IPS-NIHi11 (cell line): ENCODE data around the gene THBS2.
A peak's percentile ranks its signal among the peaks of the same experiment; 100 is the strongest.

Experiments used
- DNase-seq: peaks from one replicate; pipeline ENCODE4 v3.0.0; 2012; ENCODE audit warnings: mixed read lengths, low spot score

Gene THBS2

DNA sequence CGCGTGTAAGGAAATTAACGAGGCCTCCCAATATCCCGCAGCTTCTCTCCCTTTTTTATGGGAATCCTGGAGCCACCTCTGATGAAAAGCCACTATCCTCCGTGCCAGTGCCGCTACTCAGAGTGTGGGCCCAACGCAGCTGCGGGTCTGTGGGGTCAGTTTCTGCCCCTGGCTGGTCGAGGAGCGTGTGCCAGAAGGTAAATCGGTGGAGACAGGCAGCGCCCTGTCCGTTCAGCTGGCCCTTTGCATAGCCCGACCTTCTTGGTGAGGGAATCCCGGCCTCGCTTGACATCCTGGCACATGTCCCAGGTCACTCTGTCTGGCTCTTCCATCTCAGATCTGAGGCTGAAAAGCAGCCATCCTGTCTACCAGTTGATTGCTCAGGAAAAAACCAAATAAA is 4.6 kb downstream of the THBS2 start:
- no peak for DNase-seq

DNA sequence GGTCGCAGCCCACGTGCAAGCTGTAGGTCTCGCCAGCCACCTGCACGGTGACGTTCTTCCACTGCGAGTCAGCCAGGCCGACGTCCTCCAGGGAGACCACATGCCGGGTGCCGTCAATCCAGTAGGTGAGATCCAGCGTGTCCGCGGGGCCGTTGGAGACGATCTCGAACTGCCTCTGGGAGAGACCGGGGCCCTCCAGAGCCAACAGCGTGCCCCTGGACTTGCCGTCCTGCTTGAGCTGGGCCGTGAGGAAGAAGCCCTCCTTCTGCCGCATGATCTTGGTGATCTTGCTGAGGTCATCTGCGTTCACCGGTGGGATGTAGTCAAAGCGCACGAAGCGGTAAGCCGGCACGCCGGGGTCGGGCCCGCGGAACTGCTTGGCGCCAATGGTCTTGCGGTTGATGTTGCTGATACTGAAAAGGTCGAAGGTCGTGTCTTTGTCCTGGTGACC is 5.1 kb downstream of the THBS2 start:
- DNase-seq = no peak

DNA sequence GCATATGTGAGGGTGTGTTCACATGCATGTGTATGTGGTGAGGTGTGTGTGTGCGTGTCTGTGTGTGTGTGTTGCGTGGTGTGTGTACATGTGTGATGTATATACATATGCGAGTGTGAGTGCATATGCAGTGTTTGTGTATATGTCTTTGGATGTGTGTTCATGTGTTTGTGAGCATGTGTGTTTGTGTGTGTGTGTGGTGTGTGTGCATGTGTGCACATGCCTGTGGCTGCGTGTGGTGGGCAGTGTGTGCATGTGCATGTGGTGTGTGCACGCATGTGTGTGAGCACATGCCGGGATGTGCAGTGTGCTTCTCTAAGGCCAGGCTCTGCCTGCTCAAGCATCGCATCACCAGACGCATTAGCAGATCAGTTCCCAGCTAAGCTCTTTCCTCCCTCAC is 5.7 kb downstream of the THBS2 start:
- DNase-seq = no peak

DNA sequence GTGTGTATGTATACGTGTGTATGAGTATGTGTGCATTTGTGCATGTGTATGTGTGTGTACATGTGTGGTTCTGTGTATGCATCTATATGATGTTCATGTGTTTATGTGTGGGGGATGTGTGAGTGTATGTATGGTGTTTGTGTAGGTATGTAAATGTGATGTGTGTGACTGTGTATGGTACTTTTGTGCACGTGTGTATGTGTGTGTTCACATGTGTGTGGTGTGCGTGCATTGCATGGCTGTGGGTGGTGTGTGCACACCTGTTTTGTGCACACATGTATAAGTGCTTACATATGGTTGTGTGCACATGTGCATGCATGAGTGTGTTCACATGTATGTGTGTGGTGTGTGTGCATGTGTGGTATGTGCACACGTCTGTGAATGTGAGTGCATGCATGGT is 6.2 kb downstream of the THBS2 start:
- no peak for DNase-seq

DNA sequence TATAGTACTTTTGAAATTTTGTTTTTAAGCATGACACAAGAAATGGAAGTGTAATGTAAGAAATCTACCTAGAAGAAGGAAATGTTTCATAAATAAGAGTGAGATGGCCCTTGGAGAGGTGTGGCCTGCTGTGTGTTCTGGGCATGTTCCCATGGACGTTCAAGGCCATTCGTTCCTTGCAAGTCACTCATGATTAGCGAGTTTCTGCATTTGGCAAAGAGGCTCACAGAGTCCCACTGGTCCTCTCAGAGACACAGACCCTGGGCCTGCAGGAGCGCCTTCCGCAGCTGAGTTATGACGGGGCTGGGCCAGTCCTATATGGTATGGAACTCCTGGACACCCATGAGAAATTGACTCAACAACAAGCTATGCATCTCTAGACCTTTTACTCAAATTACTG is 7.2 kb downstream of the THBS2 start:
- DNase-seq = no peak

DNA sequence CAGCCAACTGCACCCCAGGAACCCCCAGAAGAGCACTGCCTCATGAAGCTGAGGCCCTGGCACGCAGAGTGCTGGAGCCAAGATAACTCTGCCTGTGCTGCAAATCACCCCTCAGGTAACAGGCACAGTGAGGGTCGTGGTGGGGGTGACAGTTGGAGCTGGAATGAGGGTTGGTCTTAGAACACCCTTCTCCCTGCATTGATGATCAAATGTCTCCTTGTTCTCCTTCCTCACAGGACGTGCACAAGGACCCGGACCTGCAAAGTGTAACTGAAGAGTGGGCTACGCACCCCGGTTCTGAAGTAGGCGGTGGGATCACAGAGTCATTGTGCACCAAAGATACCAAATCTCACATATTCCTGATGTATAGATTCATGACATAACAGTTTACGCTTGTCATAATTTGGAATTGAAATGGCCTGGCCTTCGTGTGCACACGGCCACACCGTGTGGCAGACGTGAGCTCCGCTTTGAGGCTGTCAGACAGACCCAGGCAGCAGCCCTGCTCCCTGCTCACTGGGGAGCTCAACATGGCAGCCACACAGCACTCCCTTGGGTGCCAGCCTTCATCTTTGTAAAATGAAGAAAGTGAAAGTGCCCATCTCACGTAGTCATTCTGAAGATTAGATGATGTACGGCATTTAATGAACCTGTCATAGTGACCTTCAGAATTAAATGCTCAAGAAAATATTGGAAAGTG is 8.8 kb downstream of the THBS2 start:
- DNase-seq = no peak

DNA sequence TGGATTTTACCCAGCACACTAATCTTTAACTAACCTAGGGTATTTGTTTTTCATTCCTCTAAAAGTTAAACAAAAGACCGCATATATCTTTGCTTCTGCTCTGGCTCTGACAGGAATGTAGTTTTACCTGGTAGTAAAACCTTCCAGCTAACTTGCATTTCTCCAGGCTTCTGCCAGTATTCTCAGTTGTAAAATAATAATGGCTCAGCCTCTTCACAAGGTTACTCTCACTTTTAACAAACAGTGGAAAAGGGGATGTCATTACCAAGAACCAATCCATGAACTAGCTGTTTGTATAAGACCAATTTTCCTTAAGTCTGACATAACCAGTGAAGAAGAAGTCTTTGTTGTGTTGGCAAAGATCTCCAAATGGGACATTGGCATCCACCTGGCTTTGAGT is 10.0 kb downstream of the THBS2 start:
- no peak for DNase-seq

DNA sequence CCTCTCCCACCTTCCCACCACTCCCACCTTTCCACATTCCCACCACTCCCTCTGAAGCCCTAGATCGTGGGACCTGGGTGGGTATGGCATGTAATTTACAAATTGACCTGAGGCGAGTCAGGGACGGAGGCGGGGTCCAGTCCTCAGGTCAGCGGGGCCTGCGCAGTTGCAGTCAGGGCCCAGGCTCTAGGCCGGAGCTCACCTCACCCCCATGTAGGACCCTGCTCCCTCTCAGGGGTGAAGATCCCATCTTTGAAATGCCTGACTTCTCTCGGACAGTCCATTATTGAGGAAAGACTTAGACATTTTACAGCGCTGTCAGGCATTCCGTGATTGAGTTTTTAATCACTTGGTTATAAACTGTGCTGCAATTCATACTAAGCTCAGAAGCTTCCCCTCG is 10.5 kb downstream of the THBS2 start:
- no peak for DNase-seq

DNA sequence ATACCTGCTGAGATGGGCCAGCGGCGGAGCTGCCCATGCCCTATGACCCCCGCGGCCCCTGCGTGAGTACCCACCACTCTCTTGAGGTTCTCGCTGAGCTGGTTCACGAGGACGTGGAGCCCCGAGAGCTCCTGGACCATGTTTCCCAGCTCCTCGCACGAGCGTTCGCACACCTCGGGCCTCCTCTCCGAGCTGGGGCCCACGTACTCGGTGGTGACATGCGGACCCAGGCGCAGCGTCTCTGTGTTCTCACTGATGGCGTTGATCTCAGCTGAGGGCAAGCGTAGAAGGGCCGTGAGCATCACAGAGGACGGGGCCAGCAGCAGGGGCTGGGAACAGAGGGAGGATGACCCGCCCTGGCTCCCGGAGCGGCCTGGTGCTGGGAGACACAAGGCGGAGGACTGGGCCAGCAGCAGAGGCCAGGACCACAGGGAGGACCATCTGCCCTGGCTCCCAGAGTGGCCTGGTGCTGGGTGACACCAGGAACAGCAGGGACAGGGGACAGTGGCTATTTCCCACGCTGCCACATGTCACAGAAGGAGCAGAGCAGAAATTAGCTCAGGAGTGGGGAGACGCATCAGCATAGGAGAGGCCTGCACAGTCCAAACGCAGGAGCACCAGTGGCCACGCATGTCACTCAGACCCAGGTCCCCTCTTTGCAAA is 11.8 kb downstream of the THBS2 start:
- DNase-seq = no peak

DNA sequence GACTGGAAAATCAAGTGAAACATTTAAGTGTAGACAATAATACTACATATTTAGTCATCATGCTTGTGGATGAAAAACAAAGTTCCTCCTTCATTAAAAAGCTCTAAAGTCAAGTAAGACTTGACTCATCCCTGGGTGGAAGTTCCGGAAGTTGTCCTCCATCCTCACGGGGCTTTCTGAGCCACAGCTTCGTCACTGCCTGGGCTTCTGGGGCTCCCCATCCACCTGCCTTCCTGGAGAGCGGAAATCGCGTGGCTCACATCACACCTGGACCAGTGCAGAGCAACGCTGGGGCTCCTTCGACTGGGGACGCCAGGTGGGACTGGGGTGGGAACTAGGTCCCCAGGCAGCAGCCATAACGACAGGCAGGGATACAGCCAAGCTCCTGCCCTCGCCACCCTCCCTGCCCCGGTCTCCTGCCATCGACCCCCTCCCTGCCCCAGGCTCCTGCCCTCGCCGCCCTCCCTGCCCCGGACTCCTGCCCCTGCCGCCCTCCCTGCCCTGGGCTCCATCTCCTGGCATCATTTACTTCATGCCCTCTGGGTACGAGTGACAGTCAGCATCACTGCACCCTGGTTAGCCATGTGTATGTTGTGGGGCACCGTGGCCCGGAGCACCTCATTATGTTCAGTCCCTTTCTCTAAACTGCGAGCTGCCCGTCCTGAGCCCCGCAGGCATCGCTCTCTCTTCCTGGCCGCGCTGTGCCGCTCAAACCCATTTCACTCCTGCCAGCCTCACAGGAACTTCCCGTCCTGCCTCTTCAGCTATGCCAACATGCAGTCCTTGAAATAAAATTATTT is 12.9 kb downstream of the THBS2 start:
- no peak for DNase-seq

DNA sequence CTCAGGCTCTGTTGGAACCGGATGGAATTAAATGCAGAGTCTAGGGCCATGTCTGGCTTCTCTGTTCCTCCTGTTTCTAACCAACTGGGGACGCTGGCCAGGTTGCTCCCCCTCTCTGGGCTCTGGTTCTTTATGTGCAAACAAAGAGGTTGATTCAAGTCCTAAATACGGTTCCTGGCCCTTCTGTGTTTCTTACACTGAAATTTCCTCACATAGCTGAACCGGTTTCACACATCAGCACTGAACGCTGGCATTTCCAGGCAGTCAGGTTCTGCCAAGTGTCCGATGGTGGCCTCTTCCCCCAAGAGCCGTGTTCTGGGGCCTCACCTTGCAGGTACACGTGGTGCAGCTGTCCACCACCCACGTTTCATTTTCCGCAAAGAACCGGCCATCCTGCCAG is 13.5 kb downstream of the THBS2 start:
- DNase-seq = no peak

DNA sequence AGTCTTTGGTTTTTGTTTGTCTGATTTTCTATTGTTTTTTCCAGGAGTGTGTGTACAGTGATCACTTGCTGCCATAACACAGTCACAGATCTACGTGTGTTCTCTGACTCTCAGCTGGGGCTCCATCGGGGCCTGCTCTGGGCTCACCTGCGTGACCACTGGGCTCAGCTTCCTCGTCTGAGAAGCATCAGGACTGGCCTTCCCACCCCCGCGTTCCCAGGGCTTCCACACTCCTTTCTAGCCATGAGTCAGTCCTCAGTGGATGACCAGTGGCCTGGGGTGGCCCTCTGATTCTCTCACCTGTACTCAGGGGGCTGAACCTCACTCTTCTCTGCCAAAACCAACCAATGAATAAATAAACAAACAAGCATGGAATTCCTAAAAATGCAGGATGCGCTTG is 14.5 kb downstream of the THBS2 start:
- no peak for DNase-seq

DNA sequence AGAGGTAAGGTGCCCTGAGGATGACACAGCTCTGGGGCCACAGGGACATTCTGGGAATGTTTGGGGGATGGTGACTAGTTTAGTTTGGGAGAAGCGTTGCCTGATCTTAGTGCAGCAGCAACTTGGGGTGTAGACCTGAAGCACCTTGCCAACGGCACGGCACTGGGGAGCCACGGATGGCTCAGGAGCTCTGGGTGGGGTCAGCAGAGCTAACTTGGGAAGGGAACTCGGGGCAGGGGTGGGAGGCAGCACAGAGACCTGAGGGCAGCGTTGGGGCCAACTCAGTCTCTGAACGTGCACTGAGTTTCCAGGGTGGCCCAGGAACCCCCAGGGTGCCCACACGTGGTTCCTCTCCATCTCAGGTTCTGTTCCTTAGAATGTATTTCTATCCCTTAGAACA is 14.9 kb downstream of the THBS2 start:
- DNase-seq = no peak

DNA sequence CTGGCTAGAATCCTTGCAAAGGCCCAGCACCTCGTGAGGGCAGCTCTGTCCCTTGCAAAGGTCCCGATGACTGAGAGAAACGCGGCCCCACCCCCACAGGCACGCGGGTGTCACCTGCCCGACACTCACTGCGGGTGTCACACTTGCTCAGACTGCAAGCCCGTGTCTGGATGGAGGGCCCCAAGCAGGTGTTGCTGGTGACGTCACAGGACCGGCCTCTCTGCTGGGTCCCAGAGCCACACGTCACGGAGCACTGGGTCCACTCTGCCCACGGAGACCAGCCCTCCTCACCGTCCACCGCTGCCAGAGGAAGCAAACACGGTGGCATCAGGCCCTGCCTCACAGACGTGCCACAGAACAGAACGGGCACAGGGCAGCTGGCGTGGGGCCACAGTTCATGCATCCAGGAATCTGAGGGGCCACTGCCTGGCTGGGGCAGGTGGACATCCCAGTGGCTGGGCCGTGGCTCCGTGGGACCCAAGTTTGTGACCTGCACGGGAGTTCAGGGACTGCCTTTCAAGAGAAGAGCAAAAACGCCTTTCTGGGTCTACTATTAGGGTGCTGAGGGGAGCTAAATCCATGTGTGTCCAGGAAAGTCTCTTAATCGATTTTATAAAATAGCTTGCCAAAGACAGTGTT is 16.0 kb downstream of the THBS2 start:
- no peak for DNase-seq

DNA sequence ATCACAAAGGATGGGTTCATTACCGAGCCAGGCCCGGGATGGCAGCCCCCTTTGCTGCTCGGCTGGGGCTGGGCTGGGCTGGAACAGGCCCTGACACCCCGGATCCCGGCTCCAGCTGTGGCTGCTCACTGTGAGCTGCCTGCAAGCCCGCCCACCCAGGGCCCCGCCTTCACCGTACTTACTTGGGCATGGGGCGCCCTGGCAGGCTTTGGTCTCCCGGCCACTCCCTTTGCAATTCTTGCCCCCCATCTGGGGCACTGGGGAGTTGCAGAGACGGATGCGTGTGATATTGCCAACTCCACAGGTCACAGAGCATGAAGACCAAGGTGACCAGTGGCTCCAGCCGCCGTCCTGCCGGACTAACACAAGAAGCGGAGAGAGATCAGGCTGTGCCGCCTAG is 16.7 kb downstream of the THBS2 start:
- peak; percentile 11 for DNase-seq

DNA sequence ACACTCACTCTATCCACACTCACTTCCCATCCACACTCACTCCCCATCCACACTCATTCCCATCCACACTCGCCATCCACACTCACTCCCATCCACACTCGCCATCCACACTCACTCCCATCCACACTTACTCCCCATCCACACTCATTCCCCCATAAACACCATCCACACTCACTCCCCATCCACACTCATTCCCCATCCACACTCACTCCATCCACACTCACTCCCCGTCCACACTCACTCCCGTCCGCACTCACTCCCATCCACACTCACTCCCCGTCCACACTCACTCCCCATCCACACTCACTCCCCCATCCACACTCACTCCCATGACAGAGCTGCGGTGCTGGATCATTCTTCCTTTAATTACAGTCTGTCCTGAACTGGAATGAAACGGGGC is 17.1 kb downstream of the THBS2 start:
- DNase-seq = no peak

DNA sequence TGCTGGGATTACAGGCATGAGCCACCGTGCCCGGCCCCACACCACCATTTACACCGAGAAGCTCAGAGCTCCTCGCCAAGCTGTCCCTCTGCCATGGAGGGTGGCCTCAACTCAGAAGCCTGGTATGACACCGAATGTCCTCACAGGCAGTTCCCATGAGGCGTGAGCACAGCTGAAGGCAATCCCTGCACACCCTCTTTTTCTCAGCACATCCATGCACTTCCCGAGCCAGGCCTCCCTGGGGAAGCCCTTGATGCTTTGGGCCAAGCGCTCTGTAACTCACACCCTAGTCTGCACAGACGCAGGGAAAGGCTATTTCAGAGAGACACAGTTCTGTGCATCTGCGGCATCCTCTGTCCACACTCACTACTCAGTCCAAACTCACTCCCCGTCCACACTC is 18.4 kb downstream of the THBS2 start:
- DNase-seq = no peak

DNA sequence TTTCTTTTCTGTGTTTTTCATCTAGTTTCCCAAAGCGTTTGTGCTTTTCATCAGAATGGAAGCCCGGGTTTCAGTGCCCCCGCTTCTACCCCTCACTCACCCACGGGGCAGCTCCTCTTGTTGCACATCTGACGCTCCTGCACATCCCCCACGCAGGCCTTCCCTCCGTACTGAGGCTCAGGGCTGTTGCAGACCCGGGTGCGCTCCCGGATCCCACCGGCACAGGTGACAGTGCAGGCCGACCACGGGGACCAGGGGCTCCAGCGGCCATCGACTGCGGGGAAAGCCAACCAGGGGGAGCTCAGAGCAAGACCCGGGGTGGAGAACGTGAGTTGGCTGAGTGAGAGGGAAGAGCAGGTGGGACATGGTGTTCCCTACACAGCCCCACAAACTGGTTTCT is 19.0 kb downstream of the THBS2 start:
- DNase-seq = no peak

DNA sequence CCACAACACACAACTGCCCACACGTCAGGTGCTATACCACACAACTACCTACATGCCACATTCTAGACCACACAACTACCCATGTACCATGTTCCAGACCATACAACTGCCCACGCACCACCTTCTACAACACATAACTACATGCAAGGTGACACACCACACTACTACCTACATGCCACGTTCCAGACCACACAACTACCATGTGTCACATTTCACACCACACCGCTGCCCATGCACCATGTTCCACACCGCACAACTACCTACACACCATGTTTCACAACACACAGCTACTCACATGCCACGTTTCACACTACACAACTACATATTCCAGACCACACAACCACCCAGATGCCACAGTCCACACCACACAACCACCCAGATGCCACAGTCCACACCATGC is 19.8 kb downstream of the THBS2 start:
- DNase-seq = no peak

DNA sequence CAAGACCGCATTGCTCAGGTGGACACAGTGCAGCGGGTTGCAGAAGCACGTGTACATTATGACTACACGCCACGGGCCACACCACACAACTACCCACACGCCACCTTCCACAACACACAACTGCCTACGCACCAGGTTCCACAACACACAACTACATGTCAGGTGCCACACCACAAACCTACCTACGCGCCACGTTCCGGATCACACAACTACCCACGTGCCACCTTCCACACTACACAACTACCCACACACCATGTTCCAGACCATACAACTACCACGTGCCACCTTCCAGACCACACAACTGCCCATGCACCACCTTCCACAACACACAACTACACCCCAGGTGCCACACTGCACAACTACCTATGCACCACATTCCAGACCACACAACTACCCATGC is 20.5 kb downstream of the THBS2 start:
- no peak for DNase-seq

DNA sequence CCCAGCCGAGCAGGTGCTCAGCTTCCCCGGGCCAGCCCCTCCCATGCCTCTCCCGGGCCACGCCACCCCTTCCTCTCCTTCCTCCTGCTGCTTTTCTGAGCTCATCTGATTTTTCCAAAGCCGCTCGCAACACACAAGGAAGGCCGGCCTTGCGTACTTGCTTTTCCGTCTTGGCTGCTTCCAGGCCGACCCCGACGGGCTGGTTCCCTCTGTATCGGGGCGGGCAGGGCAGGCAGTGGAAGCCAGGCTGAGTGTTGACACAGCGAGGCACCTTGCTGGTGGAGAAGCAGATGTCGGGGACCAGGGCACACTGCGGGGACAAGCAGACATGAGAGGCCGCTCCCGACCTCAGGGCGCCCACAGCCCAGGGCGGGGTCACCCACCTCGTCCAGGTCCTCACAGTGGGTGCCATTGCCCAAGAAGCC is 21.1 kb downstream of the THBS2 start:
- DNase-seq = no peak

DNA sequence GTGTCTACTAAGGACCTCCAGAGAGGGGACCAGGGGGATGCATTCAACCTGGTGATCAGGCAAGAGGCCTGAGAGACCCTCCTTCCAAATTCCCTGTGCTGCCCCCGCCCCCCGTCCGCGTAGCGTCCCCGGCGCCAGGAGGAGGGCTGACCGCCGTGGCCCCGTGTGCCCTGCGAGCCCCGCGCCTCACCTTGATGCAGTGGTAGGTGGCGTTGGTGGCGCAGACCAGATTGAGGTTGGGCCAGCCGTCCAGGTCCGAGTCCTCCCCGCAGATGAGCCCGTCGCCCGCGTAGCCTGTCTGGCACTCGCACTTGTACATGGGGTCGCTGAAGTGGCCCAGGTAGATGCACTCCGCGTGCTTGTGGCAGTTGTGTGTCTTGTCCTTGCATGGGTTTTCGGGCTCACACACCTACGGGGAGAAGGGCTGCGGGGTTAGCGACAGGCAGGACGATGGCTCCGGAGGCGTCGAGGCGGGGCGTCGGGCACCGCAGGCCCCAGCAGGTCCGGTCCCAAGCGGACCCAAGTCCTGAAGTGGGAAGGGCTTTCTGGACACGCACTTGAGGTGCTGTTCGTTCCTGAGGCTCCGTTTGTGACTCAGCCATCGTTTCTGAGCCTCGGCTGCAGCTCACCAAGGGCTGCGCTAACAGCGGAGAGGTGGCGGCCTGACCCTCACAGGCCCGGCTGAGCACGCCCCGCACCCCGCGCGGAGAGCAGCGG is 21.7 kb downstream of the THBS2 start:
- DNase-seq = no peak
